IMR-90 (cell line): ENCODE data around the gene RIPK1. TPM values are rescaled to one million over a fixed set of nuclear protein-coding genes. Genes with fewer than 3 reads are reported as not detected.

ENCODE experiments used
- ATAC-seq: fragments of 200-7000 bp; cut with Tn5 transposase; 2 replicates; pipeline ENCODE4 v1.9.1; 2020; ENCODE audit warnings: low read depth, mild to moderate bottlenecking, moderate library complexity
- BruUV-seq: library from RNA; stranded (reverse); fragments of 400-500 nt; replicated peaks from 2 replicates; lab custom pipeline; 2021; lab: Mats Ljungman, UMichigan
- CTCF ChIA-PET: fragments of 300-600 bp; formaldehyde crosslinking; extraction: SDS; loops from one replicate; lab custom pipeline; 2021; ENCODE audit warnings: antibody characterized with exemption; lab: Yijun Ruan, JAX
- POLR2A ChIA-PET: fragments of 300-600 bp; sonication (Branson Sonifier 250); formaldehyde crosslinking; loops from one replicate; lab custom pipeline; 2022; ENCODE audit warnings: antibody characterized with exemption; ENCODE audit not compliant: unreplicated experiment; lab: Charles Lee
- DNase-seq: peaks from one replicate; pipeline ENCODE4 v3.0.0; 2013
- H2AFZ ChIP-seq: replicated peaks from 2 replicates; pipeline ENCODE3; 2013; ENCODE audit warnings: low read length, mild to moderate bottlenecking; ENCODE audit not compliant: poor library complexity
- H2AK5ac ChIP-seq: 2 replicates; pipeline ENCODE4 v1.6.1; 2013; ENCODE audit warnings: low read depth, low read length, inconsistent platforms
- H2AK9ac ChIP-seq: replicated peaks from 2 replicates; pipeline ENCODE3; 2013; ENCODE audit warnings: mild to moderate bottlenecking, low read depth, low read length, moderate library complexity; ENCODE audit not compliant: poor library complexity
- H2BK120ac ChIP-seq: 2 replicates; pipeline ENCODE4 v1.6.1; 2013; ENCODE audit warnings: low read depth, low read length, inconsistent platforms
- H2BK15ac ChIP-seq: 3 replicates; pipeline ENCODE4 v1.6.1; 2013; ENCODE audit warnings: low read depth, low read length, inconsistent platforms
- H2BK20ac ChIP-seq: 2 replicates; pipeline ENCODE4 v1.6.1; 2013; ENCODE audit warnings: low read depth, mild to moderate bottlenecking, inconsistent platforms, low read length, moderate library complexity
- H2BK5ac ChIP-seq: 2 replicates; pipeline ENCODE4 v1.6.1; 2013; ENCODE audit warnings: mild to moderate bottlenecking, low read depth, low read length, inconsistent platforms; ENCODE audit not compliant: poor library complexity, severe bottlenecking
- H3K14ac ChIP-seq: replicated peaks from 2 replicates; pipeline ENCODE4 v1.6.1; 2013; ENCODE audit warnings: low read depth, low read length, inconsistent platforms
- H3K18ac ChIP-seq: 2 replicates; pipeline ENCODE4 v1.6.1; 2013; ENCODE audit warnings: low read depth, low read length, control low read depth
- H3K23ac ChIP-seq: 2 replicates; pipeline ENCODE4 v1.6.1; 2013; ENCODE audit warnings: low read depth, low read length, inconsistent platforms
- H3K27ac ChIP-seq: 2 replicates; pipeline ENCODE4 v1.5.1; 2013; ENCODE audit warnings: mild to moderate bottlenecking, control low read depth, low read length; ENCODE audit not compliant: insufficient read depth
- H3K27me3 ChIP-seq: 2 replicates; pipeline ENCODE4 v1.6.1; 2013; ENCODE audit warnings: low read length; ENCODE audit not compliant: control insufficient read depth, insufficient read depth
- H3K36me3 ChIP-seq: 2 replicates; pipeline ENCODE4 v1.6.1; 2013; ENCODE audit warnings: low read length, mixed read lengths; ENCODE audit not compliant: control insufficient read depth, insufficient read depth
- H3K4ac ChIP-seq: 2 replicates; pipeline ENCODE4 v1.6.1; 2013; ENCODE audit warnings: low read depth, low read length, inconsistent platforms
- H3K4me1 ChIP-seq: 2 replicates; pipeline ENCODE4 v1.6.1; 2013; ENCODE audit warnings: low read length, mixed read lengths; ENCODE audit not compliant: control insufficient read depth, insufficient read depth
- H3K4me2 ChIP-seq: 2 replicates; pipeline ENCODE4 v1.6.1; 2013; ENCODE audit warnings: low read depth, mild to moderate bottlenecking, control low read depth, low read length, moderate library complexity
- H3K4me3 ChIP-seq: 2 replicates; pipeline ENCODE4 v1.5.1; 2013; ENCODE audit warnings: low read depth, mild to moderate bottlenecking, control low read depth, low read length, moderate library complexity; ENCODE audit not compliant: insufficient read depth
- H3K56ac ChIP-seq: 2 replicates; pipeline ENCODE4 v1.6.1; 2013; ENCODE audit warnings: low read length, inconsistent platforms; ENCODE audit not compliant: insufficient read depth; ENCODE audit errors: extremely low read depth
- H3K79me1 ChIP-seq, 2 experiments: 2 replicates each; pipeline ENCODE4 v1.6.1; 2013; ENCODE audit warnings: low read length in 2 of 2, inconsistent platforms in 1 of 2, low read depth in 1 of 2
- H3K9ac ChIP-seq: 2 replicates; pipeline ENCODE4 v1.6.1; 2013; ENCODE audit warnings: low read depth, low read length, control low read depth
- H3K9me1 ChIP-seq: 2 replicates; pipeline ENCODE4 v1.6.1; 2013; ENCODE audit warnings: low read length, inconsistent platforms; ENCODE audit not compliant: insufficient read depth
- H3K9me3 ChIP-seq: 2 replicates; pipeline ENCODE4 v1.6.1; 2013; ENCODE audit warnings: low read length; ENCODE audit not compliant: control insufficient read depth, insufficient read depth
- H4K20me1 ChIP-seq: 2 replicates; pipeline ENCODE4 v1.6.1; 2013; ENCODE audit warnings: low read length, inconsistent platforms; ENCODE audit not compliant: insufficient read depth
- H4K5ac ChIP-seq: 2 replicates; pipeline ENCODE4 v1.6.1; 2013; ENCODE audit warnings: mild to moderate bottlenecking, low read depth, low read length, control low read depth
- H4K8ac ChIP-seq, 2 experiments: 2 replicates each; pipeline ENCODE4 v1.6.1; 2013; ENCODE audit warnings: low read depth in 2 of 2, low read length in 2 of 2, control low read depth in 1 of 2, inconsistent platforms in 1 of 2
- H4K91ac ChIP-seq: 2 replicates; pipeline ENCODE4 v1.6.1; 2013; ENCODE audit warnings: low read depth, low read length, inconsistent platforms; ENCODE audit not compliant: insufficient read depth
- MXI1 ChIP-seq: IDR thresholded peaks from 2 replicates; pipeline ENCODE4 v1.6.1; 2012; ENCODE audit warnings: low read depth, mild to moderate bottlenecking, low read length, moderate library complexity, borderline replicate concordance
- RAD21 ChIP-seq: IDR thresholded peaks from 2 replicates; pipeline ENCODE4 v1.6.1; 2012; ENCODE audit warnings: low read length, improper control_type of control experiment
- USF2 ChIP-seq: fragments of 150-350 bp; IDR thresholded peaks from 2 replicates; pipeline ENCODE4 v1.6.1; 2017; ENCODE audit warnings: mild to moderate bottlenecking, antibody characterized with exemption, low read length, low read depth
- WGBS, 2 experiments: methylation state at CpG; one replicate each; pipeline versions ENCODE4 v1.1.5 to v1.1.7; 2013; ENCODE audit warnings: missing lambda C conversion rate in 2 of 2; ENCODE audit not compliant: insufficient read length in 1 of 2; ENCODE audit errors: extremely low coverage in 2 of 2; 5-methylcytosine and 5-hydroxymethylcytosine counted together
- dilution Hi-C: fragments of 300-500 bp; cut with HindIII; formaldehyde crosslinking; loops from one replicate; pipeline ENCODE4 v1.14.3; 2018; ENCODE audit warnings: low sequenced_read_pairs; ENCODE audit not compliant: unreplicated experiment
- in situ Hi-C: fragments of 300-500 bp; cut with MboI; formaldehyde crosslinking; loops from 3 replicates; pipeline ENCODE4 v1.14.3; 2019; ENCODE audit warnings: low sequenced_read_pairs, inconsistent platforms, mixed read lengths
- intact Hi-C: fragments of 100-400 bp; cut with micrococcal nuclease; formaldehyde crosslinking; loops from 2 replicates; pipeline ENCODE4 v1.10.0; 2022
- polyA plus RNA-seq, 3 experiments: library from polyadenylated mRNA; depleted of rRNA; stranded (reverse); fragments of >200 nt; gene quantifications; 2 replicates each; pipeline ENCODE4 v1.2.3, GENCODE V29; 2012; ENCODE audit warnings: low replicate concordance in 1 of 3
- total RNA-seq: library from RNA; depleted of rRNA; stranded (reverse); fragments of >200 nt; gene quantifications from 2 replicates; pipeline ENCODE4 v1.2.3, GENCODE V29; 2012

Gene RIPK1
- total and polyA plus RNA-seq, 2 of the 4 experiments (the other 2 are of a cell fraction) = 12.6 to 25.6 TPM

GRCh38 chr6:3076320-3076719 is 8.0 kb downstream of the RIPK1 start:
- WGBS, 2 experiments = no CpG with 5 or more reads among the region's 3 CpGs
- Histone ChIP-seq H4K5ac (no peak overlapping the region), H3K27ac (no peak overlapping the region), H3K79me1 (peaks cover 43 to 72% of the 10 kb centered on the region in 2 experiments), H3K4ac (no peak overlapping the region), H4K91ac (no peak overlapping the region), H3K9me3 (no peaks in the 10 kb centered on the region), H3K4me2 (no peak overlapping the region), H3K27me3 (no peaks in the 10 kb centered on the region), H3K14ac (no peak overlapping the region), H3K23ac (no peak overlapping the region), H3K56ac (no peak overlapping the region), H3K4me1 (peaks cover 8% of the 10 kb centered on the region), H4K8ac (no peak overlapping the region), H2BK5ac (no peak overlapping the region), H3K9ac (no peak overlapping the region), H3K18ac (no peak overlapping the region), H3K36me3 (peaks cover 30% of the 10 kb centered on the region), H2AFZ (no peak overlapping the region), H2BK20ac (no peak overlapping the region), H2BK15ac (no peak overlapping the region), H4K20me1 (peaks cover 33% of the 10 kb centered on the region), H2AK9ac (no peak overlapping the region), H3K4me3 (no peak overlapping the region), H2BK120ac (no peak overlapping the region), H2AK5ac (no peak overlapping the region), H3K9me1 (peaks cover 26% of the 10 kb centered on the region)
- dilution Hi-C loops = no loop called here
- ATAC-seq (no peak), DNase-seq (no peak)
- intact Hi-C loops = no loop called here
- CTCF ChIA-PET = no interaction called here
- TF ChIP-seq RAD21 = no peak
- TF ChIP-seq USF2 = no peak
- no peak for TF ChIP-seq MXI1
- no TSS peak for BruUV-seq
- in situ Hi-C loops = no loop called here
- POLR2A ChIA-PET = no interaction called here
